ENCODE results near the gene DAGLA. TPM values are rescaled to one million over a fixed set of nuclear protein-coding genes. Genes with fewer than 3 reads are reported as not detected.

DAGLA gene
- total and polyA plus RNA-seq, 2 of the 13 experiments (the other 11 are each of a cell fraction or from before 2014, with no cell fraction given), result 2.6 to 3.9 TPM

GRCh38 chr11:61682093-61682732 is 2.0 kb downstream of the DAGLA start (continued):
- TF ChIP-seq SIN3A (IDR thresholded peaks at IDR 0.05; ENCODE audit: borderline replicate concordance, low read depth, low read length) (peak; percentile 97), ZNF343 (CRISPR knock-in tag; IDR thresholded peaks at IDR 0.05) (0 out of 2 replicates have a peak, but pooled peaks have one; percentile 74), TFDP2 (CRISPR knock-in tag; IDR thresholded peaks at IDR 0.05) (peak; percentile 82), NPAS2 (CRISPR knock-in tag; IDR thresholded peaks at IDR 0.05; ENCODE audit: borderline replicate concordance) (no peak), PHF8 (CRISPR knock-in tag; IDR thresholded peaks at IDR 0.05) (peak; percentile 39; the same call in 1 of the 2 replicates), FOXP4 (CRISPR knock-in tag; IDR thresholded peaks at IDR 0.05) (peak; percentile 87), TCF12 (IDR thresholded peaks at IDR 0.05) (no peak), TCF12 (CRISPR knock-in tag; IDR thresholded peaks at IDR 0.05) (0 out of 2 replicates have a peak, but pooled peaks have one; percentile 59), ATF7-NPFF (CRISPR knock-in tag; IDR thresholded peaks at IDR 0.05; ENCODE audit: low read depth) (peak; percentile 65), ZBTB7A (CRISPR knock-in tag; IDR thresholded peaks at IDR 0.05) (peak; percentile 46; the same call in 1 of the 2 replicates), ZNF629 (CRISPR knock-in tag; conservative IDR thresholded peaks at IDR 0.05) (peak; percentile 34; the same call in 1 of the 2 replicates), MAZ (IDR thresholded peaks at IDR 0.05; ENCODE audit: borderline replicate concordance, low read depth, low read length) (peak; percentile 98), MAZ (CRISPR knock-in tag; IDR thresholded peaks at IDR 0.05; ENCODE audit: low read depth) (peak; percentile 93), HOMEZ (CRISPR knock-in tag; IDR thresholded peaks at IDR 0.05; ENCODE audit: low read depth) (0 out of 2 replicates have a peak, but pooled peaks have one; percentile 47), JARID2 (CRISPR knock-in tag; IDR thresholded peaks at IDR 0.05; ENCODE audit: insufficient replicate concordance) (peak; percentile 63), KMT2A (CRISPR knock-in tag; IDR thresholded peaks at IDR 0.05) (peak; percentile 22; the same call in 1 of the 2 replicates)
- TF ChIP-seq, protein P1, sequence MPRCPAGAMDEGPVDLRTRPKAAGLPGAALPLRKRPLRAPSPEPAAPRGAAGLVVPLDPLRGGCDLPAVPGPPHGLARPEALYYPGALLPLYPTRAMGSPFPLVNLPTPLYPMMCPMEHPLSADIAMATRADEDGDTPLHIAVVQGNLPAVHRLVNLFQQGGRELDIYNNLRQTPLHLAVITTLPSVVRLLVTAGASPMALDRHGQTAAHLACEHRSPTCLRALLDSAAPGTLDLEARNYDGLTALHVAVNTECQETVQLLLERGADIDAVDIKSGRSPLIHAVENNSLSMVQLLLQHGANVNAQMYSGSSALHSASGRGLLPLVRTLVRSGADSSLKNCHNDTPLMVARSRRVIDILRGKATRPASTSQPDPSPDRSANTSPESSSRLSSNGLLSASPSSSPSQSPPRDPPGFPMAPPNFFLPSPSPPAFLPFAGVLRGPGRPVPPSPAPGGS (CRISPR knock-in tag; IDR thresholded peaks at IDR 0.05), result peak; percentile 82
- TF ChIP-seq, protein P2, sequence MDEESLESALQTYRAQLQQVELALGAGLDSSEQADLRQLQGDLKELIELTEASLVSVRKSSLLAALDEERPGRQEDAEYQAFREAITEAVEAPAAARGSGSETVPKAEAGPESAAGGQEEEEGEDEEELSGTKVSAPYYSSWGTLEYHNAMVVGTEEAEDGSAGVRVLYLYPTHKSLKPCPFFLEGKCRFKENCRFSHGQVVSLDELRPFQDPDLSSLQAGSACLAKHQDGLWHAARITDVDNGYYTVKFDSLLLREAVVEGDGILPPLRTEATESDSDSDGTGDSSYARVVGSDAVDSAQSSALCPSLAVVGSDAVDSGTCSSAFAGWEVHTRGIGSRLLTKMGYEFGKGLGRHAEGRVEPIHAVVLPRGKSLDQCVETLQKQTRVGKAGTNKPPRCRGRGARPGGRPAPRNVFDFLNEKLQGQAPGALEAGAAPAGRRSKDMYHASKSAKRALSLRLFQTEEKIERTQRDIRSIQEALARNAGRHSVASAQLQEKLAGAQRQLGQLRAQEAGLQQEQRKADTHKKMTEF (CRISPR knock-in tag; IDR thresholded peaks at IDR 0.05), result peak; percentile 92
- TF ChIP-seq, protein P3, sequence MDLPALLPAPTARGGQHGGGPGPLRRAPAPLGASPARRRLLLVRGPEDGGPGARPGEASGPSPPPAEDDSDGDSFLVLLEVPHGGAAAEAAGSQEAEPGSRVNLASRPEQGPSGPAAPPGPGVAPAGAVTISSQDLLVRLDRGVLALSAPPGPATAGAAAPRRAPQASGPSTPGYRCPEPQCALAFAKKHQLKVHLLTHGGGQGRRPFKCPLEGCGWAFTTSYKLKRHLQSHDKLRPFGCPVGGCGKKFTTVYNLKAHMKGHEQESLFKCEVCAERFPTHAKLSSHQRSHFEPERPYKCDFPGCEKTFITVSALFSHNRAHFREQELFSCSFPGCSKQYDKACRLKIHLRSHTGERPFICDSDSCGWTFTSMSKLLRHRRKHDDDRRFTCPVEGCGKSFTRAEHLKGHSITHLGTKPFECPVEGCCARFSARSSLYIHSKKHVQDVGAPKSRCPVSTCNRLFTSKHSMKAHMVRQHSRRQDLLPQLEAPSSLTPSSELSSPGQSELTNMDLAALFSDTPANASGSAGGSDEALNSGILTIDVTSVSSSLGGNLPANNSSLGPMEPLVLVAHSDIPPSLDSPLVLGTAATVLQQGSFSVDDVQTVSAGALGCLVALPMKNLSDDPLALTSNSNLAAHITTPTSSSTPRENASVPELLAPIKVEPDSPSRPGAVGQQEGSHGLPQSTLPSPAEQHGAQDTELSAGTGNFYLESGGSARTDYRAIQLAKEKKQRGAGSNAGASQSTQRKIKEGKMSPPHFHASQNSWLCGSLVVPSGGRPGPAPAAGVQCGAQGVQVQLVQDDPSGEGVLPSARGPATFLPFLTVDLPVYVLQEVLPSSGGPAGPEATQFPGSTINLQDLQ (CRISPR knock-in tag; IDR thresholded peaks at IDR 0.05), result peak; percentile 76; the same call in 1 of the 2 replicates
